A549 (cell line): ENCODE measurements around the gene RGP1. TPM values are rescaled to one million over a fixed set of nuclear protein-coding genes. Genes with fewer than 3 reads are reported as not detected.

Experiments
- ATAC-seq, 2 experiments: fragments of 200-7000 bp in 1 of 2; fragments of >200 bp in 1 of 2; cut with Nextera tagmentation in 1 of 2; cut with Tn5 transposase in 1 of 2; 3 replicates each; pipeline versions ENCODE4 v1.8.0 to v1.9.1; 2018 to 2020; ENCODE audit warnings: mild to moderate bottlenecking in 1 of 2, moderate library complexity in 1 of 2
- CTCF ChIA-PET: fragments of 300-600 bp; sonication (Branson Sonifier 250); formaldehyde crosslinking; extraction: SDS; loops from one replicate; lab custom pipeline; 2021; ENCODE audit warnings: antibody characterized with exemption, inconsistent platforms; lab: Yijun Ruan, JAX
- POLR2A ChIA-PET: fragments of 350-600 bp; formaldehyde crosslinking; extraction: SDS; loops from one replicate; lab custom pipeline; 2021; ENCODE audit warnings: antibody characterized with exemption, inconsistent platforms; lab: Yijun Ruan, JAX
- DNase-seq, 2 experiments: peaks; one replicate each; pipeline versions ENCODE4 v3.0.0 to v3.0.0-alpha.2; 2011 to 2016; ENCODE audit warnings: low read depth in 1 of 2, low spot score in 1 of 2
- FAIRE-seq: peaks from 2 replicates; lab custom pipeline; 2011; peaks lifted over from hg19 to GRCh38; lab: Jason Lieb, UNC
- H3K27ac ChIP-seq, 2 experiments: fragments of >200 bp; sonication (Bioruptor Twin); formaldehyde crosslinking; 3 replicates each; pipeline ENCODE4 v1.5.1; 2016 to 2017
- H3K4me1 ChIP-seq: fragments of >200 bp; sonication (Bioruptor Twin); formaldehyde crosslinking; 3 replicates; pipeline ENCODE4 v1.6.1; 2016
- H3K4me2 ChIP-seq: fragments of >200 bp; sonication (Bioruptor Twin); formaldehyde crosslinking; 3 replicates; pipeline ENCODE4 v1.6.1; 2016
- H3K4me3 ChIP-seq: fragments of >200 bp; sonication (Bioruptor Twin); formaldehyde crosslinking; 3 replicates; pipeline ENCODE4 v1.5.1; 2016
- H3K9me3 ChIP-seq: fragments of >200 bp; sonication (Bioruptor Twin); formaldehyde crosslinking; 3 replicates; pipeline ENCODE4 v1.6.1; 2016
- BCL3 ChIP-seq: fragments of >200 bp; sonication (Bioruptor Twin); formaldehyde crosslinking; IDR thresholded peaks from 3 replicates; pipeline ENCODE4 v1.6.1; 2016
- CTCF ChIP-seq: fragments of >200 bp; sonication (Bioruptor Twin); formaldehyde crosslinking; IDR thresholded peaks from 3 replicates; pipeline ENCODE4 v1.5.1; 2016
- E2F6 ChIP-seq: IDR thresholded peaks from 2 replicates; pipeline ENCODE4 v1.6.1; 2012; ENCODE audit warnings: low read depth, borderline replicate concordance
- EHF ChIP-seq: fragments of 250-450 bp; sonication (Bioruptor Pico); IDR thresholded peaks from 2 replicates; pipeline ENCODE4 v1.5.0; 2020; ENCODE audit warnings: mild to moderate bottlenecking
- EHMT2 ChIP-seq: fragments of 200-600 bp; sonication (generic); IDR thresholded peaks from 2 replicates; pipeline ENCODE4 v1.6.1; 2016; ENCODE audit warnings: antibody characterized with exemption, low read depth, mild to moderate bottlenecking, moderate library complexity
- EP300 ChIP-seq, 2 experiments: fragments of >200 bp; sonication (Bioruptor Twin); formaldehyde crosslinking; IDR thresholded peaks; 2 replicates in 1 of 2; 3 replicates in 1 of 2; pipeline ENCODE4 v1.6.1; 2016 to 2017
- ESRRA ChIP-seq: fragments of 150-350 bp; IDR thresholded peaks from 2 replicates; pipeline ENCODE4 v1.6.1; 2014; ENCODE audit warnings: mild to moderate bottlenecking, low read length, borderline replicate concordance
- FOSB ChIP-seq: fragments of 250-450 bp; sonication (Bioruptor Pico); IDR thresholded peaks from 2 replicates; pipeline ENCODE4 v1.5.0; 2020; ENCODE audit warnings: mild to moderate bottlenecking, moderate library complexity
- GATA3 ChIP-seq: IDR thresholded peaks from 2 replicates; pipeline ENCODE4 v1.6.1; 2012; ENCODE audit warnings: borderline replicate concordance
- HMGXB4 ChIP-seq: fragments of 250-450 bp; sonication (Bioruptor Pico); IDR thresholded peaks from 2 replicates; pipeline ENCODE4 v1.5.0; 2021; ENCODE audit warnings: mild to moderate bottlenecking, moderate library complexity, borderline replicate concordance
- HOXB5 ChIP-seq: fragments of 250-450 bp; sonication (Bioruptor Pico); IDR thresholded peaks from 2 replicates; pipeline ENCODE4 v1.5.0; 2020; ENCODE audit warnings: mild to moderate bottlenecking, moderate library complexity
- JUN ChIP-seq, 2 experiments: fragments of >200 bp; sonication (Bioruptor Twin); formaldehyde crosslinking; IDR thresholded peaks; 2 replicates in 1 of 2; 3 replicates in 1 of 2; pipeline ENCODE4 v1.6.1; 2016 to 2017
- MAZ ChIP-seq: fragments of 150-350 bp; IDR thresholded peaks from 2 replicates; pipeline ENCODE4 v1.6.1; 2014; ENCODE audit warnings: antibody characterized with exemption, low read depth, low read length, borderline replicate concordance
- NPAS2 ChIP-seq: fragments of 250-450 bp; sonication (Bioruptor Pico); IDR thresholded peaks from 2 replicates; pipeline ENCODE4 v1.8.0; 2022; ENCODE audit warnings: mild to moderate bottlenecking, moderate library complexity, borderline replicate concordance
- NR3C1 ChIP-seq: fragments of >200 bp; sonication (Bioruptor Twin); formaldehyde crosslinking; IDR thresholded peaks from 3 replicates; pipeline ENCODE4 v1.6.1; 2017
- PHF8 ChIP-seq: fragments of 200-600 bp; sonication (generic); IDR thresholded peaks from 2 replicates; pipeline ENCODE4 v1.6.1; 2016; ENCODE audit warnings: low read depth, mild to moderate bottlenecking, antibody characterized with exemption, moderate library complexity, borderline replicate concordance
- POLR2A ChIP-seq: IDR thresholded peaks from 2 replicates; pipeline ENCODE4 v1.6.1; 2012; ENCODE audit warnings: mild to moderate bottlenecking, low read length
- POLR2AphosphoS2 ChIP-seq: conservative IDR thresholded peaks from 2 replicates; pipeline ENCODE4 v1.6.1; 2012; ENCODE audit warnings: low read length, improper control_type of control experiment, inconsistent platforms
- RARB ChIP-seq: fragments of 250-450 bp; sonication (Bioruptor Pico); IDR thresholded peaks from 2 replicates; pipeline ENCODE4 v1.8.0; 2021; ENCODE audit warnings: mild to moderate bottlenecking, moderate library complexity
- RNF2 ChIP-seq: fragments of 200-600 bp; sonication (generic); IDR thresholded peaks from 2 replicates; pipeline ENCODE4 v1.6.1; 2016; ENCODE audit warnings: low read depth, mild to moderate bottlenecking, antibody characterized with exemption, moderate library complexity, borderline replicate concordance
- WGBS: methylation state at CpG from one replicate; pipeline ENCODE4 v1.1.6; 2017; ENCODE audit errors: missing lambda C conversion rate; 5-methylcytosine and 5-hydroxymethylcytosine counted together
- polyA minus RNA-seq: library from RNA; depleted of rRNA, polyadenylated mRNA; stranded (reverse); fragments of >200 nt; gene quantifications from 2 replicates; pipeline ENCODE4 v1.2.3, GENCODE V29; 2011; rRNA and poly(A)+ RNA removed
- polyA plus RNA-seq, 4 experiments: library from polyadenylated mRNA; depleted of rRNA in 3 of 4; stranded (reverse); fragments of >200 nt; fragmentation: RNase III in 1 of 4; extraction: RNeasy Plus Mini Kit Qiagen cat#74134 plus additional on column Dnase treatment in 1 of 4; gene quantifications; 2 replicates in 3 of 4; 3 replicates in 1 of 4; pipeline ENCODE4 v1.2.3, GENCODE V29; 2011 to 2017

The RGP1 gene
- 16.6 and 20.2 TPM in 2 replicates for polyA plus RNA-seq (2011; rRNA removed)
- 7.6 and 10.0 TPM in 2 replicates for polyA plus RNA-seq (2012; cell fraction: cytosol; rRNA removed)
- 10.2 and 12.0 TPM in 2 replicates for polyA plus RNA-seq (2012; cell fraction: nucleus; rRNA removed)
- 15.0 to 16.1 TPM (median 15.3 TPM) in 3 replicates for polyA plus RNA-seq (2017; fragmentation: RNase III; extraction: RNeasy Plus Mini Kit Qiagen cat#74134 plus additional on column Dnase treatment)
- 27.4 and 28.8 TPM in 2 replicates for polyA minus RNA-seq

GRCh38 chr9:35748858-35749514, at the start of gene RGP1, which contains the start of gene GBA2:
RGP1 (plus strand) TSS chr9:35749287; CDS start chr9:35749756, 469 bp downstream.
GBA2 (minus strand) TSS chr9:35749228; CDS start chr9:35748704, 524 bp downstream.
- POLR2A ChIA-PET, result interaction anchor here (0.6 to 4.8 kb wide), 13 partner anchors 9 to 669 kb away, joined by 3 to 41 read pairs (median 5); partner anchors contain the start of genes ARHGEF39, CCDC107, CREB3 and FANCG
- no peak for TF ChIP-seq MAZ
- no peak for TF ChIP-seq E2F6
- TF ChIP-seq GATA3, result no peak
- TF ChIP-seq POLR2AphosphoS2, result no peak
- TF ChIP-seq JUN (IDR thresholded peaks at IDR 0.05), result peak; percentile 32 to 85; a peak in 4 of 5 replicates
- no peak for TF ChIP-seq EHF
- TF ChIP-seq CTCF, result no peak
- peak; percentile 81 for TF ChIP-seq ESRRA
- no peak for TF ChIP-seq RARB (CRISPR knock-in tag)
- TF ChIP-seq HOXB5 (CRISPR knock-in tag), result 0 out of 2 replicates have a peak, but pooled peaks have one; percentile 48
- peak; percentile 40; the same call in 1 of the 2 replicates for TF ChIP-seq PHF8
- TF ChIP-seq POLR2A, result peak; percentile 42; the same call in 1 of the 2 replicates
- TF ChIP-seq HMGXB4 (CRISPR knock-in tag), result no peak
- peak; percentile 58; the same call in 1 of the 3 replicates for TF ChIP-seq BCL3
- TF ChIP-seq, all 56 proteins: peak for 6
- DNase-seq (peak; percentile 62 to 81), FAIRE-seq (no peak), ATAC-seq (peak; percentile 91 to 93)
- H3K9me3 ChIP-seq, result no peaks in the 10 kb centered on the region
- CTCF ChIA-PET, result interaction anchor here (0.8 to 13.6 kb wide), 14 partner anchors 6 to 162 kb away, joined by 3 to 116 read pairs (median 5); partner anchors contain the start of genes CREB3, MSMP and TLN1
- 2% methylated on average over 21 of the region's 69 CpGs for WGBS
- H3K27ac ChIP-seq, result peak within 1 kb of the TSS; percentile 84 to 99
- peak within 1 kb of the TSS; percentile 94 for H3K4me2 ChIP-seq
- peaks cover 30% of the 10 kb centered on the region for H3K4me1 ChIP-seq
- H3K4me3 ChIP-seq, result peak within 1 kb of the TSS; percentile 69

- Histone ChIP-seq H3K4me2 (no peak overlapping the region), H3K27ac (no peak overlapping the region), H3K9me3 (no peaks in the 10 kb centered on the region), H3K4me3 (no peak overlapping the region), H3K4me1 (peaks cover 14% of the 10 kb centered on the region)
- ChIA-PET CTCF (interaction anchor here (1.1 to 32.5 kb wide), 5 partner anchors 18 to 53 kb away, joined by 3 to 758 read pairs (median 7); partner anchors contain the start of genes CCDC107, CREB3, RMRP and TLN1), POLR2A (no interaction called here)
- FAIRE-seq (no peak), DNase-seq (no peak), ATAC-seq (no peak)
- 94% methylated on average over 11 of the region's 11 CpGs for WGBS
- TF ChIP-seq MAZ (no peak), NPAS2 (CRISPR knock-in tag) (no peak), EHMT2 (no peak), EP300 (IDR thresholded peaks at IDR 0.05) (no peak), POLR2A (no peak), FOSB (CRISPR knock-in tag) (no peak), NR3C1 (no peak), RNF2 (no peak), GATA3 (no peak), EHF (no peak)
These were observed 49.1 kb upstream of the RGP1 start for GRCh38 chr9:35700031-35700430.
